B cell (primary cell): ENCODE results near the gene TMEM147. TPM values are rescaled to one million over a fixed set of nuclear protein-coding genes. Genes with fewer than 3 reads are reported as not detected.
A peak's percentile ranks its signal among the peaks of the same experiment; 100 is the strongest.

ENCODE experiments used
- ATAC-seq: fragments of 200-7000 bp; cut with Tn5 transposase; one replicate; pipeline ENCODE4 v1.10.0; 2021; ENCODE audit warnings: low read depth, mild to moderate bottlenecking, moderate number of reproducible peaks, moderate library complexity
- CTCF ChIA-PET: fragments of 350-600 bp; sonication (Branson Sonifier 250); formaldehyde crosslinking; loops from one replicate; lab custom pipeline; 2021; ENCODE audit warnings: antibody characterized with exemption, inconsistent platforms; lab: Charles Lee
- POLR2A ChIA-PET: fragments of 350-600 bp; sonication (Branson Sonifier 250); formaldehyde crosslinking; loops from one replicate; lab custom pipeline; 2021; ENCODE audit warnings: antibody characterized with exemption; lab: Charles Lee
- DNase-seq: peaks from one replicate; pipeline ENCODE4 v3.0.0; 2013
- H2AFZ ChIP-seq: 2 replicates; pipeline ENCODE4 v1.6.1; 2012; ENCODE audit warnings: mild to moderate bottlenecking, low read depth, low read length; ENCODE audit not compliant: insufficient read depth, poor library complexity, severe bottlenecking
- H3K27ac ChIP-seq, 2 donors: 1 replicate in 1 of 2; 2 replicates in 1 of 2; pipeline ENCODE4 v1.5.1; 2012 to 2013; ENCODE audit warnings: low read length in 2 of 2, mild to moderate bottlenecking in 2 of 2, moderate library complexity in 1 of 2
- H3K27me3 ChIP-seq, 4 experiments: fragments of 200-600 bp in 1 of 4; sonication (generic) in 1 of 4; replicated peaks in 1 of 4; 1 replicate in 2 of 4; 2 replicates in 2 of 4; pipeline versions ENCODE4 v1.6.1 to v1.7.0; 2013 to 2016; ENCODE audit warnings: low read length in 3 of 4, mild to moderate bottlenecking in 2 of 4, mixed read lengths in 1 of 4, moderate library complexity in 1 of 4; ENCODE audit not compliant: insufficient read depth in 4 of 4, control insufficient read depth in 3 of 4; ENCODE audit errors: control extremely low read depth in 1 of 4
- H3K36me3 ChIP-seq, 2 experiments: replicated peaks in 1 of 2; 1 replicate in 1 of 2; 2 replicates in 1 of 2; pipeline versions ENCODE4 v1.6.1 to v1.7.1; 2013; ENCODE audit warnings: low read length in 1 of 2; ENCODE audit not compliant: insufficient read depth in 2 of 2, control insufficient read depth in 1 of 2; ENCODE audit errors: control extremely low read depth in 1 of 2, extremely low read depth in 1 of 2
- H3K4me1 ChIP-seq, 2 donors: fragments of 200-600 bp in 1 of 2; sonication (generic) in 1 of 2; 1 replicate in 1 of 2; 2 replicates in 1 of 2; pipeline versions ENCODE4 v1.5.1 to v1.6.1; 2013 to 2017; ENCODE audit warnings: low read length in 2 of 2; ENCODE audit not compliant: control insufficient read depth in 2 of 2, insufficient read depth in 2 of 2
- H3K4me2 ChIP-seq: replicated peaks from 2 replicates; pipeline ENCODE3; 2012; ENCODE audit warnings: mild to moderate bottlenecking, low read depth, low read length; ENCODE audit not compliant: poor library complexity, severe bottlenecking
- H3K4me3 ChIP-seq, 5 experiments: fragments of 200-600 bp in 1 of 5; sonication (generic) in 1 of 5; 1 replicate in 3 of 5; 2 replicates in 2 of 5; pipeline versions ENCODE4 v1.5.1 to v1.7.0; 2011 to 2016; ENCODE audit warnings: low read length in 4 of 5, mild to moderate bottlenecking in 4 of 5, low read depth in 2 of 5, control low read depth in 1 of 5, moderate library complexity in 1 of 5; ENCODE audit not compliant: insufficient read depth in 1 of 5; ENCODE audit errors: control extremely low read depth in 1 of 5, extremely low read depth in 1 of 5
- H3K79me2 ChIP-seq: fragments of 200-600 bp; sonication (generic); one replicate; pipeline ENCODE4 v1.6.0; 2016; ENCODE audit warnings: low read length; ENCODE audit not compliant: control insufficient read depth, insufficient read depth
- H3K9ac ChIP-seq: fragments of 200-600 bp; sonication (generic); 2 replicates; pipeline ENCODE4 v1.6.1; 2017; ENCODE audit warnings: mild to moderate bottlenecking, low read length, moderate library complexity
- H3K9me3 ChIP-seq, 3 donors: one replicate each; pipeline versions ENCODE4 v1.6.1 to v1.7.1; 2013; ENCODE audit warnings: low read length in 2 of 3; ENCODE audit not compliant: control insufficient read depth in 2 of 3, insufficient read depth in 1 of 3; ENCODE audit errors: control extremely low read depth in 1 of 3
- H4K20me1 ChIP-seq: 2 replicates; pipeline ENCODE4 v1.6.0; 2012; ENCODE audit warnings: mild to moderate bottlenecking, low read length; ENCODE audit not compliant: insufficient read depth, control insufficient read depth, poor library complexity, severe bottlenecking
- H3K27ac Mint-ChIP-seq: one replicate; pipeline ENCODE4 v1.8.0; 2021; ENCODE audit warnings: mixed read lengths
- H3K27me3 Mint-ChIP-seq: one replicate; pipeline ENCODE4 v1.8.0; 2021; ENCODE audit warnings: mixed read lengths
- H3K4me1 Mint-ChIP-seq: one replicate; pipeline ENCODE4 v1.8.0; 2021; ENCODE audit warnings: mixed read lengths
- H3K4me3 Mint-ChIP-seq: one replicate; pipeline ENCODE4 v1.8.0; 2021; ENCODE audit warnings: mixed read lengths
- H3K9me3 Mint-ChIP-seq: one replicate; pipeline ENCODE4 v1.8.0; 2022; ENCODE audit warnings: mixed read lengths; ENCODE audit not compliant: insufficient read depth
- CTCF ChIP-seq: fragments of 200-600 bp; IDR thresholded peaks from one replicate; pipeline ENCODE4 v1.8.0; 2022; ENCODE audit warnings: antibody characterized with exemption, mild to moderate bottlenecking
- EZH2 ChIP-seq: IDR thresholded peaks from 2 replicates; pipeline ENCODE4 v1.6.1; 2012; ENCODE audit warnings: borderline replicate concordance, low read depth, mild to moderate bottlenecking, moderate library complexity, low read length; ENCODE audit not compliant: insufficient read depth, poor library complexity, severe bottlenecking
- WGBS: methylation state at CpG from one replicate; pipeline ENCODE4 v1.1.5; 2013; ENCODE audit warnings: missing lambda C conversion rate; ENCODE audit not compliant: insufficient coverage; 5-methylcytosine and 5-hydroxymethylcytosine counted together
- intact Hi-C: fragments of 100-400 bp; cut with micrococcal nuclease; formaldehyde crosslinking; loops from one replicate; pipeline ENCODE4 v1.10.0; 2022
- polyA plus RNA-seq: library from polyadenylated mRNA; depleted of rRNA; stranded (reverse); fragments of >200 nt; gene quantifications from 2 replicates; pipeline ENCODE4 v1.2.3, GENCODE V29; 2012
- total RNA-seq, 2 donors: library from RNA; stranded (reverse); fragments of 120-200 nt in 1 of 2; gene quantifications; 1 replicate in 1 of 2; 2 replicates in 1 of 2; pipeline versions ENCODE4 v1.2.3 to v1.2.4, GENCODE V29; 2013 to 2022

Gene TMEM147
- total and polyA plus RNA-seq, 2 donors (not counting 1 experiment from before 2014, with no cell fraction given) = 39.8 to 68.9 TPM

GRCh38 chr19:35549174-35549788 lies 3.9 kb downstream of the TMEM147 start:
- H3K4me1 Mint-ChIP-seq = peaks cover 28% of the 10 kb centered on the region
- no peaks in the 10 kb centered on the region for H3K9me3 Mint-ChIP-seq
- Histone ChIP-seq H3K9ac (no peak overlapping the region), H2AFZ (no peak overlapping the region), H3K36me3 (peaks cover 0 to 11% of the 10 kb centered on the region in 2 experiments), H3K9me3 (no peaks in the 10 kb centered on the region), H4K20me1 (no peaks in the 10 kb centered on the region), H3K4me2 (no peak overlapping the region), H3K27me3 (no peaks in the 10 kb centered on the region), H3K27ac (no peak overlapping the region), H3K79me2 (peaks cover 28% of the 10 kb centered on the region), H3K4me1 (peaks cover 16 to 25% of the 10 kb centered on the region in 2 donors), H3K4me3 (no peak overlapping the region)
- no peak for ATAC-seq
- TF ChIP-seq EZH2 (no peak), CTCF (peak; percentile 76)
- no peak overlapping the region for H3K27ac Mint-ChIP-seq
- intact Hi-C loops = loop anchor here (1.0 to 5.0 kb wide), 2 partner anchors 153 to 168 kb away; partner anchors contain the start of gene ZBTB32
- H3K4me3 Mint-ChIP-seq = peak overlapping the region; percentile 49
- peak; percentile 82 for DNase-seq
- peaks cover 3% of the 10 kb centered on the region for H3K27me3 Mint-ChIP-seq
- POLR2A ChIA-PET = no interaction called here
- CTCF ChIA-PET = interaction anchor here (0.7 to 2.0 kb wide), 16 partner anchors 9 to 202 kb away, joined by 3 to 10 read pairs (median 3); partner anchors contain the start of gene FFAR1
- WGBS = 32% methylated on average over 6 of the region's 6 CpGs

GRCh38 chr19:35549879-35550523 lies 4.6 kb downstream of the TMEM147 start:
- Histone ChIP-seq H2AFZ (no peak overlapping the region), H4K20me1 (no peaks in the 10 kb centered on the region), H3K27ac (no peak overlapping the region), H3K4me3 (no peak overlapping the region), H3K4me2 (no peak overlapping the region), H3K9me3 (no peaks in the 10 kb centered on the region), H3K36me3 (peaks cover 0 to 11% of the 10 kb centered on the region in 2 experiments), H3K27me3 (no peaks in the 10 kb centered on the region), H3K79me2 (peaks cover 28% of the 10 kb centered on the region), H3K9ac (no peak overlapping the region), H3K4me1 (peaks cover 11 to 17% of the 10 kb centered on the region in 2 donors)
- WGBS = 96% methylated on average over 15 of the region's 15 CpGs
- Mint-ChIP-seq H3K4me1 (peaks cover 21% of the 10 kb centered on the region), H3K9me3 (no peaks in the 10 kb centered on the region), H3K27me3 (peaks cover 3% of the 10 kb centered on the region), H3K27ac (no peak overlapping the region), H3K4me3 (no peak overlapping the region)
- DNase-seq (no peak), ATAC-seq (no peak)
- ChIA-PET POLR2A (no interaction called here), CTCF (interaction anchor here (0.7 to 1.6 kb wide), 6 partner anchors 9 to 94 kb away, joined by 3 to 4 read pairs (median 3); no protein-coding TSS in a partner anchor)
- TF ChIP-seq CTCF (no peak), EZH2 (no peak)
- intact Hi-C loops = loop anchor here (1.0 to 5.0 kb wide), 2 partner anchors 152 to 167 kb away; partner anchors contain the start of gene ZBTB32
